MM.1S (cell line): ENCODE data around the gene ADK.

Experiments used
- DNase-seq: peaks from one replicate; pipeline ENCODE4 v3.0.0-alpha.2; 2015
- H2AFZ ChIP-seq: fragments of 300-600 bp; sonication (generic); 2 replicates; pipeline ENCODE4 v1.6.0; 2016; ENCODE audit warnings: antibody characterized with exemption, low read length
- H3F3A ChIP-seq: fragments of 300-600 bp; sonication (generic); 2 replicates; pipeline ENCODE4 v1.6.1; 2016; ENCODE audit warnings: mild to moderate bottlenecking, antibody characterized with exemption, low read length, moderate library complexity, mixed read lengths; ENCODE audit not compliant: insufficient read depth
- H3K27ac ChIP-seq: fragments of 300-600 bp; sonication (generic); 2 replicates; pipeline ENCODE4 v1.5.1; 2016; ENCODE audit warnings: mild to moderate bottlenecking, low read length
- H3K27me3 ChIP-seq: fragments of 300-600 bp; sonication (generic); replicated peaks from 2 replicates; pipeline ENCODE4 v1.6.0; 2016; ENCODE audit warnings: low read length; ENCODE audit not compliant: insufficient read depth
- H3K36me3 ChIP-seq: fragments of 300-600 bp; sonication (generic); replicated peaks from 2 replicates; pipeline ENCODE4 v1.6.1; 2016; ENCODE audit warnings: mild to moderate bottlenecking, low read length, mixed read lengths; ENCODE audit not compliant: insufficient read depth
- H3K4me1 ChIP-seq: fragments of 300-600 bp; sonication (generic); 2 replicates; pipeline ENCODE4 v1.6.1; 2016; ENCODE audit warnings: low read length, mixed read lengths
- H3K4me2 ChIP-seq: fragments of 300-600 bp; sonication (generic); 2 replicates; pipeline ENCODE4 v1.6.0; 2016; ENCODE audit warnings: low read depth, low read length
- H3K4me3 ChIP-seq: fragments of 300-600 bp; sonication (generic); 2 replicates; pipeline ENCODE4 v1.5.1; 2016; ENCODE audit warnings: low read length, mixed read lengths
- H3K79me2 ChIP-seq: fragments of 300-600 bp; sonication (generic); 2 replicates; pipeline ENCODE4 v1.6.1; 2016; ENCODE audit warnings: mixed run types, low read length, mixed read lengths
- H3K9ac ChIP-seq: fragments of 300-600 bp; sonication (generic); 2 replicates; pipeline ENCODE4 v1.6.1; 2016; ENCODE audit warnings: low read length, mixed read lengths
- H3K9me2 ChIP-seq: fragments of 300-600 bp; sonication (generic); replicated peaks from 2 replicates; pipeline ENCODE4 v1.6.1; 2016; ENCODE audit warnings: mild to moderate bottlenecking, low read length, mixed read lengths; ENCODE audit not compliant: insufficient read depth
- H3K9me3 ChIP-seq: fragments of 300-600 bp; sonication (generic); replicated peaks from 2 replicates; pipeline ENCODE4 v1.6.1; 2016; ENCODE audit warnings: mild to moderate bottlenecking, low read length, mixed read lengths; ENCODE audit not compliant: insufficient read depth
- H4K20me1 ChIP-seq: fragments of 300-600 bp; sonication (generic); 2 replicates; pipeline ENCODE4 v1.6.1; 2016; ENCODE audit warnings: mild to moderate bottlenecking, low read length, moderate library complexity, mixed read lengths; ENCODE audit not compliant: insufficient read depth
- EZH2 ChIP-seq: fragments of 300-600 bp; sonication (generic); optimal IDR thresholded peaks from 2 replicates; pipeline ENCODE3; 2017; ENCODE audit warnings: low read depth, mild to moderate bottlenecking, antibody characterized with exemption, low read length, mixed read lengths
- EZH2phosphoT487 ChIP-seq: fragments of 300-600 bp; sonication (generic); IDR thresholded peaks from 2 replicates; pipeline ENCODE4 v1.6.1; 2018; ENCODE audit warnings: antibody characterized with exemption, low read length
- TF ChIP-seq, protein P1 (sequence below): fragments of 300-600 bp; sonication (generic); IDR thresholded peaks from 2 replicates; pipeline ENCODE4 v1.5.1; 2016; ENCODE audit warnings: antibody characterized with exemption, low read length, mixed read lengths

ADK gene

DNA sequence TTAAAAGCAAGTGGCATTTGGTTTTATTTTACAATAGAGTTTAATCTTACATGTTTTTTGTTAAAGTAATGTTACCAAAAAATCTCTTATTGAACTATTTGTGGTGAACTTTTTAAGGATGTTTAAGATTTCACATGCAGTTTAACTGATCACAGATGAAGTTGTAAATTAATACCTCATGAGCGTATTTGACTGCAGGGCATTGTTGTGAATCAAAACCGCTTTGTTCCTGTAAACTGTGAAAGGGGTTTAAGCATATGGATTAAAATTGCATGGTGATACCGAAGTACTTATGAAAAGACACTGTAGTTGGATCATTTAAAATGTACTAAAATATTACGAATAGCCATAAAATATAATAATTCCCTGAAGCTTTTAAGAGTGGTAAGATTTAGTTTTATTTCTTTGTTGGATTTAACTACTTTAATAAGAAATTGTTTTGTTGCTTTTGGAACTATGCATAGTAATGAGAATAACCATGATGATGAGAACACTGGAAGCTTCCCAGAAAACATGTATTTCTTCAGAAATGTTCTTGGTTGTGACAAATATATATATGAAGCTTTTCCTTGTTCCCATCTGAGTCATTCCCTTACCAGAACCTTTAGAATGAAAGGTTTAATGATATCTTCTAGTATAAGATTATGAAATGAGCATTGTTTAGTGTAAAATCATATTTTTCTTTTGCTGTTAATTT lies 131.3 kb downstream of the ADK start:
- no peak for DNase-seq
- H3K27me3 ChIP-seq: no peaks in the 10 kb centered on the region
- no peak overlapping the region for H3K27ac ChIP-seq
- H3K4me1 ChIP-seq: no peaks in the 10 kb centered on the region
- no peaks in the 10 kb centered on the region for H4K20me1 ChIP-seq
- no peaks in the 10 kb centered on the region for H3K36me3 ChIP-seq
- no peaks in the 10 kb centered on the region for H3K9me2 ChIP-seq
- TF ChIP-seq, protein P1, sequence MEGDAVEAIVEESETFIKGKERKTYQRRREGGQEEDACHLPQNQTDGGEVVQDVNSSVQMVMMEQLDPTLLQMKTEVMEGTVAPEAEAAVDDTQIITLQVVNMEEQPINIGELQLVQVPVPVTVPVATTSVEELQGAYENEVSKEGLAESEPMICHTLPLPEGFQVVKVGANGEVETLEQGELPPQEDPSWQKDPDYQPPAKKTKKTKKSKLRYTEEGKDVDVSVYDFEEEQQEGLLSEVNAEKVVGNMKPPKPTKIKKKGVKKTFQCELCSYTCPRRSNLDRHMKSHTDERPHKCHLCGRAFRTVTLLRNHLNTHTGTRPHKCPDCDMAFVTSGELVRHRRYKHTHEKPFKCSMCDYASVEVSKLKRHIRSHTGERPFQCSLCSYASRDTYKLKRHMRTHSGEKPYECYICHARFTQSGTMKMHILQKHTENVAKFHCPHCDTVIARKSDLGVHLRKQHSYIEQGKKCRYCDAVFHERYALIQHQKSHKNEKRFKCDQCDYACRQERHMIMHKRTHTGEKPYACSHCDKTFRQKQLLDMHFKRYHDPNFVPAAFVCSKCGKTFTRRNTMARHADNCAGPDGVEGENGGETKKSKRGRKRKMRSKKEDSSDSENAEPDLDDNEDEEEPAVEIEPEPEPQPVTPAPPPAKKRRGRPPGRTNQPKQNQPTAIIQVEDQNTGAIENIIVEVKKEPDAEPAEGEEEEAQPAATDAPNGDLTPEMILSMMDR: no peak
- TF ChIP-seq EZH2 (no peak), EZH2phosphoT487 (no peak)
- H3K4me3 ChIP-seq: no peak overlapping the region
- no peak overlapping the region for H3K9ac ChIP-seq
- no peaks in the 10 kb centered on the region for H3K9me3 ChIP-seq
- no peaks in the 10 kb centered on the region for H3F3A ChIP-seq
- no peak overlapping the region for H3K4me2 ChIP-seq
- no peak overlapping the region for H2AFZ ChIP-seq
- H3K79me2 ChIP-seq: 0 out of 2 replicates have a peak, but pooled peaks cover 2% of the 10 kb centered on the region

DNA sequence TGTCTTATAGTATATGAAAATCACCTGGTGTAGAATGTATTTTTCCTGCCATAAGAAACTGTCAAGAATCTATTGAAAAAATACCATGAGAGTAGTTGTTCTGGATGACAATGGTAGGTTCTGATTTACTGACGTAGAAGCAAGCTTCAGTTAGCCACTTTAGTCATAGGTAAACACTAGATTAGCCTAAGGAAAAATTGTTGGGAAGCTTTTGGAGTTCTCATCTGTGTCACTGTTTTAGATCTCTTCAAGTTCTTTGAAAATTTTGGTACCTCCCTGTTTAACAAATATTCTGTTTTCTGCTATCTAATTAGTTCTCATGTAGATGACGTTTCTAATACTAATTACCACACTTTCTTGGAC lies 131.8 kb downstream of the ADK start:
- Histone ChIP-seq H3K27ac (no peak overlapping the region), H3K36me3 (no peaks in the 10 kb centered on the region), H3K4me3 (no peak overlapping the region), H3K9me3 (no peaks in the 10 kb centered on the region), H3K9ac (no peak overlapping the region), H3K4me2 (no peak overlapping the region), H3K27me3 (no peaks in the 10 kb centered on the region), H3F3A (no peaks in the 10 kb centered on the region), H4K20me1 (no peaks in the 10 kb centered on the region), H3K79me2 (0 out of 2 replicates have a peak, but pooled peaks cover 2% of the 10 kb centered on the region), H2AFZ (no peak overlapping the region), H3K4me1 (no peaks in the 10 kb centered on the region), H3K9me2 (no peaks in the 10 kb centered on the region)
- TF ChIP-seq EZH2 (no peak), EZH2phosphoT487 (no peak)
- TF ChIP-seq, protein P1: no peak
- DNase-seq: no peak

DNA sequence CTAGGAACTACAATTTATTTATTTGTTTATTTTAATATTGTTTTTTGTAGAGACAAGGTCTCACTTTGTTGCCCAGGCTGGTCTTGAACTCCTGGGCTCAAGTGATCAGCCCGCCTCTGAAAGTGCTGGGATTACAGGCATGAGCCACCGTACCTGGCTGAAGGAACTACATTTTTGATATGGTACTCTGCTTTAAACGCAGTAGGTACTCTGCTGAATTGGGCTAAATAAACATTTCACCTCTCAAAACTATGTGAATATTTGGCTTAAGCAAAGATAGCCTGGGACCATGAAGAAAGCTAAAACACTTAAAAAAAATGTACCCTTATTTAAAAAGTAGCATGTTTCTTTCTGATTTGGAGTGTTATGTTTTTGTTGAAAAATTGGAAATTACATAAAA lies 138.2 kb downstream of the ADK start:
- no peaks in the 10 kb centered on the region for H4K20me1 ChIP-seq
- no peaks in the 10 kb centered on the region for H3K9me2 ChIP-seq
- no peak overlapping the region for H2AFZ ChIP-seq
- H3K27ac ChIP-seq: no peak overlapping the region
- H3K27me3 ChIP-seq: no peaks in the 10 kb centered on the region
- no peak overlapping the region for H3K4me2 ChIP-seq
- no peaks in the 10 kb centered on the region for H3K36me3 ChIP-seq
- H3K79me2 ChIP-seq: no peaks in the 10 kb centered on the region
- H3K9ac ChIP-seq: no peak overlapping the region
- peaks cover 5% of the 10 kb centered on the region; the same call in 1 of the 2 replicates for H3K4me1 ChIP-seq
- TF ChIP-seq, protein P1: no peak
- TF ChIP-seq EZH2 (no peak), EZH2phosphoT487 (no peak)
- H3K9me3 ChIP-seq: no peaks in the 10 kb centered on the region
- no peaks in the 10 kb centered on the region for H3F3A ChIP-seq
- no peak overlapping the region for H3K4me3 ChIP-seq
- no peak for DNase-seq
